PC-3 (cell line): ENCODE results near the gene CDK18.

ENCODE experiments used
- CTCF ChIP-seq: fragments of 300-600 bp; sonication (generic); conservative IDR thresholded peaks from 2 replicates; pipeline ENCODE4 v1.5.1; 2017; ENCODE audit warnings: antibody characterized with exemption, low read depth, mild to moderate bottlenecking, low read length
- EZH2 ChIP-seq: fragments of 300-600 bp; sonication (generic); IDR thresholded peaks from one replicate; pipeline ENCODE4 v1.6.1; 2017; ENCODE audit warnings: antibody characterized with exemption, mild to moderate bottlenecking, low read length; ENCODE audit not compliant: unreplicated experiment
- EZH2phosphoT487 ChIP-seq: fragments of 300-600 bp; sonication (generic); IDR thresholded peaks from 2 replicates; pipeline ENCODE4 v1.6.1; 2018; ENCODE audit warnings: mild to moderate bottlenecking, antibody characterized with exemption, low read length, borderline replicate concordance

DNA sequence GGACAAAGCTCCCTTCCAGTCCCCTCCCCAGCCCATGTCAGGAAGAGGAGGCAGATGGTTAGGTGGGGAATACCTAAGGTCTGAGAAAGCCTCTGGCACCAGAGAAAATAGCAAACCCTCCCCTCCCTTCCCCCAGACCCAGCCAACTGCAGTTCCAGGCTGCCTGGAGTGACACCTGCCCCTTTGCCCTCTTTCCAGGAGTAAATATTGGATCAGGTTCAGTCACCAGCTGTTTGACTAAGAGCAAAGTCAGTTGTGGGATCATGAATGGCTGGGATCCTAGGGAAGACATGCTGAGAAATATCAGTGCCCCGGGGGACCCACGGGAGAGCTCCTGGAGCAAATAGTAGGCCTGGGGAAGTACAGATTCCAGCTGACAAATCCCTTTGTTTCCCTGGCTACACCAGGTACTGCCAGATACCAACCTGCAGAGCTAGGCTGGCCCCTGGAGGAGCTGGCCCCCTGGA is 12.2 kb upstream of the CDK18 start:
- TF ChIP-seq EZH2phosphoT487 (no peak), CTCF (no peak), EZH2 (no peak)
